Endothelial cell of umbilical vein (primary cell): ENCODE data around the gene CNIH1. TPM values are rescaled to one million over a fixed set of nuclear protein-coding genes. Genes with fewer than 3 reads are reported as not detected.

ENCODE experiments used
- BruUV-seq: library from RNA; stranded (reverse); fragments of 400-500 nt; replicated peaks from 2 replicates; lab custom pipeline; 2021; lab: Mats Ljungman, UMichigan
- CTCF ChIA-PET: fragments of 300-600, 350-600 bp; sonication (Branson Sonifier 250); formaldehyde crosslinking; loops from one replicate; lab custom pipeline; 2021; ENCODE audit warnings: antibody characterized with exemption, inconsistent platforms; lab: Charles Lee
- POLR2A ChIA-PET: fragments of 300-600, 350-600 bp; sonication (Branson Sonifier 250); formaldehyde crosslinking; loops from one replicate; lab custom pipeline; 2021; ENCODE audit warnings: antibody characterized with exemption, inconsistent platforms; lab: Charles Lee
- DNase-seq: peaks from one replicate; pipeline ENCODE4 v3.0.0-alpha.2; 2011; ENCODE audit warnings: low read depth, low spot score
- FAIRE-seq: peaks from 2 replicates; lab custom pipeline; 2011; peaks lifted over from hg19 to GRCh38; lab: Jason Lieb, UNC
- H2AFZ ChIP-seq: 2 replicates; pipeline ENCODE4 v1.6.0; 2012; ENCODE audit warnings: low read depth, low read length, control low read depth, inconsistent platforms
- H3K27ac ChIP-seq: 2 replicates; pipeline ENCODE4 v1.5.1; 2011; ENCODE audit warnings: low read depth, mild to moderate bottlenecking, control low read depth, low read length, moderate library complexity; ENCODE audit not compliant: insufficient read depth
- H3K27me3 ChIP-seq, 2 experiments: 2 replicates each; pipeline versions ENCODE4 v1.6.0 to v1.6.1; 2011; ENCODE audit warnings: low read length in 2 of 2, mixed read lengths in 1 of 2; ENCODE audit not compliant: control insufficient read depth in 2 of 2, insufficient read depth in 2 of 2
- H3K36me3 ChIP-seq, 2 experiments: 2 replicates in 1 of 2; 3 replicates in 1 of 2; pipeline ENCODE4 v1.5.1; 2011; ENCODE audit warnings: low read length in 2 of 2, mild to moderate bottlenecking in 1 of 2, moderate library complexity in 1 of 2; ENCODE audit not compliant: control insufficient read depth in 2 of 2, insufficient read depth in 2 of 2; ENCODE audit errors: extremely low read depth in 1 of 2
- H3K4me1 ChIP-seq: 3 replicates; pipeline ENCODE4 v1.5.1; 2011; ENCODE audit warnings: mild to moderate bottlenecking, low read length; ENCODE audit not compliant: control insufficient read depth, insufficient read depth; ENCODE audit errors: extremely low read depth
- H3K4me2 ChIP-seq: 2 replicates; pipeline ENCODE4 v1.6.1; 2011; ENCODE audit warnings: low read length, control low read depth, mixed read lengths; ENCODE audit not compliant: insufficient read depth
- H3K4me3 ChIP-seq, 3 experiments: fragments of 200-600 bp in 1 of 3; sonication (generic), shearing (Covaris generic) in 1 of 3; replicated peaks in 1 of 3; 2 replicates each; pipeline ENCODE4 v1.5.1; 2011 to 2016; ENCODE audit warnings: control low read depth in 3 of 3, low read length in 3 of 3, mild to moderate bottlenecking in 2 of 3, inconsistent platforms in 1 of 3, low read depth in 1 of 3, moderate library complexity in 1 of 3; ENCODE audit not compliant: insufficient read depth in 1 of 3
- H3K79me2 ChIP-seq: 2 replicates; pipeline ENCODE4 v1.6.0; 2012; ENCODE audit warnings: low read length, inconsistent platforms; ENCODE audit not compliant: control insufficient read depth, insufficient read depth
- H3K9ac ChIP-seq: replicated peaks from 2 replicates; pipeline ENCODE3; 2011; ENCODE audit warnings: low read length, control low read depth; ENCODE audit not compliant: insufficient read depth; ENCODE audit errors: extremely low read depth
- H3K9me1 ChIP-seq: replicated peaks from 3 replicates; pipeline ENCODE4 v1.6.0; 2011; ENCODE audit warnings: mild to moderate bottlenecking, low read length; ENCODE audit not compliant: control insufficient read depth, insufficient read depth; ENCODE audit errors: extremely low read depth
- H3K9me3 ChIP-seq: replicated peaks from 2 replicates; pipeline ENCODE4 v1.5.1; 2012; ENCODE audit warnings: low read length, inconsistent platforms; ENCODE audit not compliant: control insufficient read depth, insufficient read depth
- H4K20me1 ChIP-seq: replicated peaks from 2 replicates; pipeline ENCODE3; 2011; ENCODE audit warnings: mild to moderate bottlenecking, low read length; ENCODE audit not compliant: control insufficient read depth, insufficient read depth; ENCODE audit errors: extremely low read depth
- CTCF ChIP-seq, 2 donors: IDR thresholded peaks; 1 replicate in 1 of 2; 2 replicates in 1 of 2; pipeline ENCODE4 v1.5.1; 2011; ENCODE audit warnings: low read length in 2 of 2, mild to moderate bottlenecking in 2 of 2, moderate library complexity in 2 of 2, control low read depth in 1 of 2, inconsistent platforms in 1 of 2, low read depth in 1 of 2; ENCODE audit not compliant: insufficient read depth in 1 of 2; ENCODE audit errors: extremely low read depth in 1 of 2
- EZH2 ChIP-seq: IDR thresholded peaks from 2 replicates; pipeline ENCODE4 v1.6.1; 2012; ENCODE audit warnings: borderline replicate concordance, low read depth, mild to moderate bottlenecking, moderate library complexity, low read length, inconsistent platforms; ENCODE audit not compliant: severe bottlenecking
- FOS ChIP-seq: IDR thresholded peaks from 2 replicates; pipeline ENCODE4 v1.6.1; 2011; ENCODE audit warnings: mild to moderate bottlenecking, low read length, moderate library complexity, borderline replicate concordance; ENCODE audit not compliant: insufficient read depth
- GATA2 ChIP-seq: IDR thresholded peaks from 2 replicates; pipeline ENCODE4 v1.7.0; 2011; ENCODE audit warnings: low read depth, mild to moderate bottlenecking, moderate library complexity, mixed read lengths, low read length; ENCODE audit not compliant: insufficient read length, insufficient read depth
- JUN ChIP-seq: IDR thresholded peaks from 2 replicates; pipeline ENCODE4 v1.6.1; 2011; ENCODE audit warnings: borderline replicate concordance, low read depth; ENCODE audit not compliant: insufficient read length, insufficient read depth
- MAX ChIP-seq: IDR thresholded peaks from 2 replicates; pipeline ENCODE4 v1.6.1; 2011; ENCODE audit not compliant: insufficient read depth, insufficient read length
- MYC ChIP-seq: IDR thresholded peaks from one replicate; pipeline ENCODE4 v1.6.1; 2011; ENCODE audit warnings: mild to moderate bottlenecking, low read depth, low read length
- POLR2A ChIP-seq: IDR thresholded peaks from 2 replicates; pipeline ENCODE4 v1.6.1; 2012; ENCODE audit warnings: low read depth, mild to moderate bottlenecking, control low read depth, low read length
- POLR2AphosphoS5 ChIP-seq: IDR thresholded peaks from 2 replicates; pipeline ENCODE4 v1.6.1; 2012; ENCODE audit warnings: low read depth, mild to moderate bottlenecking, control low read depth, low read length, moderate library complexity; ENCODE audit not compliant: insufficient read depth
- dilution Hi-C: fragments of 300-500 bp; cut with MboI; formaldehyde crosslinking; loops from one replicate; pipeline ENCODE4 v1.15.0; 2019; ENCODE audit warnings: low sequenced_read_pairs; ENCODE audit not compliant: extremely low pct_ligation_motif_present
- intact Hi-C: fragments of 100-400 bp; cut with micrococcal nuclease; formaldehyde crosslinking; loops from one replicate; pipeline ENCODE4 v1.10.0; 2022
- polyA plus RNA-seq, 4 experiments: library from polyadenylated mRNA; depleted of rRNA in 3 of 4; stranded (reverse) in 3 of 4; unstranded in 1 of 4; fragments of >200 nt; gene quantifications; 2 replicates each; pipeline versions ENCODE4 v1.2.1 to v1.2.3, GENCODE V29; 2011 to 2012; ENCODE audit warnings: missing spikeins in 1 of 4
- total RNA-seq: library from RNA; stranded (reverse); gene quantifications from 2 replicates; pipeline ENCODE4 v1.2.3, GENCODE V29; 2021

The CNIH1 gene
- total and polyA plus RNA-seq, 2 donors (not counting 3 experiments of a cell fraction or from before 2014, with no cell fraction given) = 125 to 328 TPM

GRCh38 chr14:54399560-54399959 is 41.6 kb downstream of the CNIH1 start:
- no peaks in the 10 kb centered on the region for H3K36me3 ChIP-seq
- H3K27ac ChIP-seq = no peak overlapping the region
- TF ChIP-seq JUN (no peak), MYC (no peak), POLR2AphosphoS5 (no peak), POLR2A (no peak), EZH2 (no peak), CTCF (IDR thresholded peaks at IDR 0.05; ENCODE audit: extremely low read depth in 1 of 2, insufficient read depth in 1 of 2, low read depth in 1 of 2, low read length in 2 of 2) (no peak), MAX (no peak), GATA2 (no peak), FOS (no peak)
- no peaks in the 10 kb centered on the region for H3K9me3 ChIP-seq
- H3K27me3 ChIP-seq = no peaks in the 10 kb centered on the region
- CTCF ChIA-PET = interaction anchor here (1.2 to 4.7 kb wide), 3 partner anchors 12 to 33 kb away, joined by 3 to 27 read pairs (median 5); no protein-coding TSS in a partner anchor
- H3K4me1 ChIP-seq = peaks cover 8% of the 10 kb centered on the region
- FAIRE-seq (no peak), DNase-seq (no peak)
- peaks cover 13% of the 10 kb centered on the region for H3K79me2 ChIP-seq
- no peak overlapping the region for H3K9ac ChIP-seq
- H3K4me2 ChIP-seq = no peak overlapping the region
- intact Hi-C loops (no loop called here), dilution Hi-C loops (no loop called here)
- no peaks in the 10 kb centered on the region for H3K9me1 ChIP-seq
- H2AFZ ChIP-seq = no peak overlapping the region
- no peaks in the 10 kb centered on the region for H4K20me1 ChIP-seq
- POLR2A ChIA-PET = interaction anchor here (0.7 kb wide), 1 partner anchor 769 kb away, joined by 6 read pairs; no protein-coding TSS in a partner anchor
- no TSS peak for BruUV-seq
- no peak overlapping the region for H3K4me3 ChIP-seq
